HL-60 (cell line): Measurements from ENCODE around the gene HOXB3.

ENCODE experiments used
- GABPA ChIP-seq: IDR thresholded peaks from 2 replicates; pipeline ENCODE4 v1.6.1; 2012; ENCODE audit warnings: low read depth
- POLR2AphosphoS5 ChIP-seq: IDR thresholded peaks from 2 replicates; pipeline ENCODE4 v1.6.1; 2012; ENCODE audit warnings: low read depth
- SPI1 ChIP-seq: IDR thresholded peaks from 2 replicates; pipeline ENCODE4 v1.6.1; 2012; ENCODE audit warnings: low read depth, mild to moderate bottlenecking, borderline replicate concordance
- TF ChIP-seq, protein P1 (sequence below): IDR thresholded peaks from one replicate; pipeline ENCODE4 v1.5.1; 2011; ENCODE audit warnings: low read length, control low read depth, inconsistent platforms; ENCODE audit not compliant: insufficient read depth
- TF ChIP-seq, protein P2 (sequence below): IDR thresholded peaks from 2 replicates; pipeline ENCODE4 v1.6.1; 2012; ENCODE audit warnings: low read depth; ENCODE audit not compliant: insufficient replicate concordance

DNA sequence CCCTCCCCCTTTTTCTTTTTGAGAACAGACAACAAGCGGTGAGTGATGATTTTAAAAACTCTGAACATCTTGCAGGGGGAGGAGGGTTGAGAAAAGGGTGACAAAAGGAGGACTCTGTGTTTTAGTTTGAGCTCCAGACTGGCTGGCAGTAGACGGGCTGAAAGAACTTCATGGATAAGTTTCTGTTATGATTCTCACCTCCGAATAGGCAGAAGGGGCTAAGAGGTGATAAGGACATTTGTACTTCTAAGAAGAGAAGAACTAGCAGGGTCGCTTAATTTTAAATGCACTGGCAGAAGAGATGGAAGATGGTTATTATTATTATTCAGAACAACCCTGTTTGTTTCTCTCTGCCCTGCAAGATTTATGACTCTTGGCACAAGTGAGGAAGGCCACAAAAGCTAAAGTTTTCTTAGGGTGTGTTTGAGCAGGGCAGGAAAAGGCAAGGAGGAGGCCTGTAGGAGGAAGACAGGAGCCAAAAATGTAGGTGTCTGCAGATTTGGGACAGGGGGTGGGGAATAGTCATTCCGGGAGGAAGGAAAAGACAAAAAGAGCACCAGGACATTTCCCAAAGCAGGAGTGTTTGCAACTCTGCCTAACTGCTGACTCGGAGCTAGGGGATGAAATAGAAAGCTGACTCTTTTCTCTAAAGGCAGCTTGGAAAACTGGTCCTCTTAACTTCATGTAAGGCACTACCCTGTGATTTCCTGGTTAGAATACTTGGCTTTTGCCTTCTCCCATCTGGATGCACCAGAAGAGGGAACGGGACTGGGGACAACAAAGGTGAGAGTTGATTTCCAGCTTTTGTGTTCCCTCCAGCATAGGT, 33.3 kb downstream of the HOXB3 start:
- TF ChIP-seq, protein P1, sequence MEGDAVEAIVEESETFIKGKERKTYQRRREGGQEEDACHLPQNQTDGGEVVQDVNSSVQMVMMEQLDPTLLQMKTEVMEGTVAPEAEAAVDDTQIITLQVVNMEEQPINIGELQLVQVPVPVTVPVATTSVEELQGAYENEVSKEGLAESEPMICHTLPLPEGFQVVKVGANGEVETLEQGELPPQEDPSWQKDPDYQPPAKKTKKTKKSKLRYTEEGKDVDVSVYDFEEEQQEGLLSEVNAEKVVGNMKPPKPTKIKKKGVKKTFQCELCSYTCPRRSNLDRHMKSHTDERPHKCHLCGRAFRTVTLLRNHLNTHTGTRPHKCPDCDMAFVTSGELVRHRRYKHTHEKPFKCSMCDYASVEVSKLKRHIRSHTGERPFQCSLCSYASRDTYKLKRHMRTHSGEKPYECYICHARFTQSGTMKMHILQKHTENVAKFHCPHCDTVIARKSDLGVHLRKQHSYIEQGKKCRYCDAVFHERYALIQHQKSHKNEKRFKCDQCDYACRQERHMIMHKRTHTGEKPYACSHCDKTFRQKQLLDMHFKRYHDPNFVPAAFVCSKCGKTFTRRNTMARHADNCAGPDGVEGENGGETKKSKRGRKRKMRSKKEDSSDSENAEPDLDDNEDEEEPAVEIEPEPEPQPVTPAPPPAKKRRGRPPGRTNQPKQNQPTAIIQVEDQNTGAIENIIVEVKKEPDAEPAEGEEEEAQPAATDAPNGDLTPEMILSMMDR: no peak
- TF ChIP-seq, protein P2, sequence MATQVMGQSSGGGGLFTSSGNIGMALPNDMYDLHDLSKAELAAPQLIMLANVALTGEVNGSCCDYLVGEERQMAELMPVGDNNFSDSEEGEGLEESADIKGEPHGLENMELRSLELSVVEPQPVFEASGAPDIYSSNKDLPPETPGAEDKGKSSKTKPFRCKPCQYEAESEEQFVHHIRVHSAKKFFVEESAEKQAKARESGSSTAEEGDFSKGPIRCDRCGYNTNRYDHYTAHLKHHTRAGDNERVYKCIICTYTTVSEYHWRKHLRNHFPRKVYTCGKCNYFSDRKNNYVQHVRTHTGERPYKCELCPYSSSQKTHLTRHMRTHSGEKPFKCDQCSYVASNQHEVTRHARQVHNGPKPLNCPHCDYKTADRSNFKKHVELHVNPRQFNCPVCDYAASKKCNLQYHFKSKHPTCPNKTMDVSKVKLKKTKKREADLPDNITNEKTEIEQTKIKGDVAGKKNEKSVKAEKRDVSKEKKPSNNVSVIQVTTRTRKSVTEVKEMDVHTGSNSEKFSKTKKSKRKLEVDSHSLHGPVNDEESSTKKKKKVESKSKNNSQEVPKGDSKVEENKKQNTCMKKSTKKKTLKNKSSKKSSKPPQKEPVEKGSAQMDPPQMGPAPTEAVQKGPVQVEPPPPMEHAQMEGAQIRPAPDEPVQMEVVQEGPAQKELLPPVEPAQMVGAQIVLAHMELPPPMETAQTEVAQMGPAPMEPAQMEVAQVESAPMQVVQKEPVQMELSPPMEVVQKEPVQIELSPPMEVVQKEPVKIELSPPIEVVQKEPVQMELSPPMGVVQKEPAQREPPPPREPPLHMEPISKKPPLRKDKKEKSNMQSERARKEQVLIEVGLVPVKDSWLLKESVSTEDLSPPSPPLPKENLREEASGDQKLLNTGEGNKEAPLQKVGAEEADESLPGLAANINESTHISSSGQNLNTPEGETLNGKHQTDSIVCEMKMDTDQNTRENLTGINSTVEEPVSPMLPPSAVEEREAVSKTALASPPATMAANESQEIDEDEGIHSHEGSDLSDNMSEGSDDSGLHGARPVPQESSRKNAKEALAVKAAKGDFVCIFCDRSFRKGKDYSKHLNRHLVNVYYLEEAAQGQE: no peak
- TF ChIP-seq POLR2AphosphoS5 (no peak), SPI1 (no peak), GABPA (no peak)
